Glomerular visceral epithelial cell (primary cell): Measurements from ENCODE around the gene PCCA.
"Not testable (repeated sequence)": the region's sequence is repeated elsewhere in the genome, so short reads cannot be mapped to it uniquely, and the experiment has no call there.

ENCODE experiments used
- DNase-seq: peaks from one replicate; pipeline ENCODE4 v3.0.0-alpha.2; 2016; ENCODE audit errors: extremely low spot score

The PCCA gene

GRCh38 chr13:100098445-100099116 lies 9.7 kb downstream of the PCCA start:
- no peak for DNase-seq

- not testable (repeated sequence) for DNase-seq
Measured at GRCh38 chr13:100099117-100099445, 10.2 kb downstream of the PCCA start.

GRCh38 chr13:100100115-100100879 lies 11.4 kb downstream of the PCCA start:
- peak; percentile 76 for DNase-seq

- peak; percentile 10 for DNase-seq
Measured at GRCh38 chr13:100102042-100102441, 13.1 kb downstream of the PCCA start.

GRCh38 chr13:100106005-100106404 lies 17.1 kb downstream of the PCCA start:
- DNase-seq, result no peak

- DNase-seq, result no peak
Measured at GRCh38 chr13:100106705-100107104, 17.8 kb downstream of the PCCA start.

GRCh38 chr13:100108913-100109507 lies 20.1 kb downstream of the PCCA start:
- DNase-seq, result peak; percentile 24

GRCh38 chr13:100110269-100110668 lies 21.4 kb downstream of the PCCA start:
- no peak for DNase-seq

- no peak for DNase-seq
Measured at GRCh38 chr13:100112186-100112838, 23.4 kb downstream of the PCCA start.

- DNase-seq, result no peak
Measured at GRCh38 chr13:100115693-100116254, 26.9 kb downstream of the PCCA start.

- DNase-seq, result no peak
Measured at GRCh38 chr13:100124265-100124664, 35.4 kb downstream of the PCCA start.

- DNase-seq, result no peak
Measured at GRCh38 chr13:100125946-100126345, 37.1 kb downstream of the PCCA start.

- DNase-seq, result peak; percentile 32
Measured at GRCh38 chr13:100128373-100128772, 39.5 kb downstream of the PCCA start.

- no peak for DNase-seq
Measured at GRCh38 chr13:100128838-100129237, 39.9 kb downstream of the PCCA start.

GRCh38 chr13:100129605-100130004 lies 40.7 kb downstream of the PCCA start:
- no peak for DNase-seq

GRCh38 chr13:100130092-100130491 lies 41.2 kb downstream of the PCCA start:
- DNase-seq, result no peak

GRCh38 chr13:100130930-100131511 lies 42.1 kb downstream of the PCCA start:
- no peak for DNase-seq

GRCh38 chr13:100131863-100132574 lies 43.1 kb downstream of the PCCA start:
- DNase-seq, result peak; percentile 80

GRCh38 chr13:100138859-100139491 lies 50.1 kb downstream of the PCCA start:
- no peak for DNase-seq

GRCh38 chr13:100139817-100140216 lies 50.9 kb downstream of the PCCA start:
- no peak for DNase-seq

GRCh38 chr13:100140441-100140840 lies 51.5 kb downstream of the PCCA start:
- DNase-seq, result no peak
